Esophagus squamous epithelium (tissue), 4 donors: ENCODE results near the gene NRG3.

Source experiments
- POLR2A ChIP-seq, 4 donors: fragments of 450-650 bp; IDR thresholded peaks; one replicate each; pipeline ENCODE4 v1.6.1; 2017; ENCODE audit warnings: antibody characterized with exemption in 4 of 4, mild to moderate bottlenecking in 4 of 4, moderate library complexity in 3 of 4
- TF ChIP-seq, protein P1 (sequence below), 6 experiments: fragments of 450-650 bp in 4 of 6; fragments of 200-600 bp in 2 of 6; sonication (generic) in 2 of 6; IDR thresholded peaks; one replicate each; pipeline ENCODE4 v1.5.1; 2016 to 2019; ENCODE audit warnings: antibody characterized with exemption in 6 of 6, mild to moderate bottlenecking in 4 of 6, moderate library complexity in 4 of 6

DNA sequence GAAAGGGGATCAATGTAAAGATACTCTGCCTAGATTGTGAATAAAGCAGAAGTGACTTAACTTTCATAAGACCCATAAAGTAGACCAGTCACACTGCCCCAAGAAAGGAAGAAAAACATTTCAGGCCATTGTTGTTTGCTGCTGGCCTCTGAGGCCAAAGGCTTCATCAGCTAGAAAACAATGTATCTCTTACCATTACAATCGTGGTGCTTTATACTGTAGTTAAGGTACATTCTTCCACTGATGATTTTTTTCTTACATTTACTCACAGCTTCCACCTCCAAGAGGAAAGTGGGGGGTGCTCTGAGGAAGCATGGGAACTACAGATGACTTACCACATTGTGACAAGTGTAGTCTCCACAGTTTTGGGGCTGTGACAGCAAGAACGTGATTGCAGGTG lies 68.6 kb downstream of the NRG3 start:
- TF ChIP-seq, protein P1, sequence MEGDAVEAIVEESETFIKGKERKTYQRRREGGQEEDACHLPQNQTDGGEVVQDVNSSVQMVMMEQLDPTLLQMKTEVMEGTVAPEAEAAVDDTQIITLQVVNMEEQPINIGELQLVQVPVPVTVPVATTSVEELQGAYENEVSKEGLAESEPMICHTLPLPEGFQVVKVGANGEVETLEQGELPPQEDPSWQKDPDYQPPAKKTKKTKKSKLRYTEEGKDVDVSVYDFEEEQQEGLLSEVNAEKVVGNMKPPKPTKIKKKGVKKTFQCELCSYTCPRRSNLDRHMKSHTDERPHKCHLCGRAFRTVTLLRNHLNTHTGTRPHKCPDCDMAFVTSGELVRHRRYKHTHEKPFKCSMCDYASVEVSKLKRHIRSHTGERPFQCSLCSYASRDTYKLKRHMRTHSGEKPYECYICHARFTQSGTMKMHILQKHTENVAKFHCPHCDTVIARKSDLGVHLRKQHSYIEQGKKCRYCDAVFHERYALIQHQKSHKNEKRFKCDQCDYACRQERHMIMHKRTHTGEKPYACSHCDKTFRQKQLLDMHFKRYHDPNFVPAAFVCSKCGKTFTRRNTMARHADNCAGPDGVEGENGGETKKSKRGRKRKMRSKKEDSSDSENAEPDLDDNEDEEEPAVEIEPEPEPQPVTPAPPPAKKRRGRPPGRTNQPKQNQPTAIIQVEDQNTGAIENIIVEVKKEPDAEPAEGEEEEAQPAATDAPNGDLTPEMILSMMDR (IDR thresholded peaks at IDR 0.05): no peak
- TF ChIP-seq POLR2A (IDR thresholded peaks at IDR 0.05): no peak
